ENCODE data around the gene TMEM235. TPM values are rescaled to one million over a fixed set of nuclear protein-coding genes. Genes with fewer than 3 reads are reported as not detected.

Gene TMEM235
- total and polyA plus RNA-seq, 9 of the 15 experiments (the other 6 are each of a cell fraction or from before 2014, with no cell fraction given), result not detected

- TF ChIP-seq SRF (CRISPR knock-in tag; IDR thresholded peaks at IDR 0.05) (peak in 1 of 2 experiments; percentile 60; a peak in 1 of 4 replicates), FUS (optimal IDR thresholded peaks at IDR 0.05; ENCODE audit: low read depth, low read length) (no peak), USF2 (CRISPR knock-in tag; IDR thresholded peaks at IDR 0.05) (no peak), PREB (CRISPR knock-in tag; IDR thresholded peaks at IDR 0.05) (no peak; the same call in 1 of the 2 replicates), ZBTB33 (CRISPR knock-in tag; IDR thresholded peaks at IDR 0.05) (0 out of 2 replicates have a peak, but pooled peaks have one; percentile 21), ZNF431 (CRISPR knock-in tag; IDR thresholded peaks at IDR 0.05) (0 out of 2 replicates have a peak, but pooled peaks have one; percentile 34), GTF2E2 (tag; IDR thresholded peaks at IDR 0.05) (no peak), U2AF1 (optimal IDR thresholded peaks at IDR 0.05; ENCODE audit: low read depth, low read length) (peak; percentile 68), FIP1L1 (IDR thresholded peaks at IDR 0.05; ENCODE audit: low read depth, low read length, poor library complexity, severe bottlenecking) (peak; percentile 54), RBM14 (IDR thresholded peaks at IDR 0.05; ENCODE audit: borderline replicate concordance, insufficient read depth, low read depth, low read length) (0 out of 2 replicates have a peak, but pooled peaks have one; percentile 24), SREBF1 (IDR thresholded peaks at IDR 0.05; ENCODE audit: borderline replicate concordance, low read depth, low read length) (0 out of 2 replicates have a peak, but pooled peaks have one; percentile 48), HCFC1 (IDR thresholded peaks at IDR 0.05; ENCODE audit: low read depth, low read length) (peak; percentile 97), NBN (IDR thresholded peaks at IDR 0.05; ENCODE audit: low read depth) (no peak), SMAD1 (IDR thresholded peaks at IDR 0.05; ENCODE audit: low read depth, low read length, partially characterized antibody) (peak; percentile 53), EWSR1 (IDR thresholded peaks at IDR 0.05; ENCODE audit: borderline replicate concordance, low read depth, partially characterized antibody) (no peak)
Measured at GRCh38 chr17:78214016-78214705, 17.3 kb upstream of the TMEM235 start, which contains the start of gene BIRC5 (continued).
